ENCODE measurements around the gene IL22.

Gene IL22

DNA sequence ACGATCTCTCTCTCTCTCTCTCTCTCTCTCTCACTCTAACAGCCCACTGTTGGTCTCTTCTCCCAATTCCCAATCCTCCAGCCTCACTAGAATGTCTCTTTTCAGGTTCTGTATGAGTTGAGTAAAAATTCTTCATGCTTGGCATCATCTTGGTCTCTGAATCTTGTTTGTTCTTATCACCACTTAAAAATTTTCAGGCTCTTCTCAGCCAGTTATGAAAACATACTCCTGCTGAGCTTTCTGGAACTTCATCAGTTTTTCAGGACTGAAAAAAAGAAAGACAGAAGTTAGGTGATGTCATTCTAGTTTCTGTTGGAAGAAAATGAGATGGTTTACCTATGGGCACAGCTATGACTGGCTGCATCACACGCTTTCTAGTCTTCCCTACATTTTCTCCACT, 11.5 kb upstream of the IL22 start:
- FAIRE-seq: no peak
- no peak for TF ChIP-seq CTCF (IDR thresholded peaks at IDR 0.05; ENCODE audit: insufficient read depth, missing control alignments)
- DNase-seq (ENCODE audit: insufficient read length, low spot score): no peak

DNA sequence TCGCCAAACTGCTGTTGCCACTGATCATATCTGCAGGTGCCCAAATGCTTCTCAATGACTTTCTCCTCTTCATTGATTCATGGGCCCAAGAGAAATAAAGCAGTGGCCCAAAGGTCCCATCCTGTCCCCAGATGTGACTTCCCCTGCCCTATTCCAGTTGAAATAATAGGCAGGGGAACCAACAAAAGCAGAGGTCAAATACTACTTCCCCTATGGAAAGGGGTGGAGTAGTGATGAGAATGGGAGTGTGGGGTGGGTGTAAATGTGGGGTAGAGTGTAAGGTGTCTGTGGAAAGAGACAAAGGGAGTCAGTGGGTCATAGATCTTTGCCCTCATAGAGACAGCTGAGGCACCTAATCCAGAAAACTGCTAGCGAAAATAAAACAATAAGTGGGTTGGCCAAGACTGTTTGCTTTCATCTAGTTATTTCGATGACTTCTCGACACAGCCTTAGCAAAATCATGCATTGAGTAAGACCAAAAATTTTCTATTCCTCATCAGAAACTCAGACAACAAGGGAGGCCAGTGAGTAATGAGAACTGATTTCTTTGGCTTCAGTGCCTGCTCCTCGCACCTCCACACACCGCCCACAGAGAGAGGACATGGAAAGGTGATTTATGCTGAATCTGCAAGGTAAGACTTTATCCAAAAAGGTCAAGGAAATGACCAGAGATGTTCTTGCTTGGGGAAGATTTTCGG, 10.9 kb upstream of the IL22 start:
- TF ChIP-seq CTCF (IDR thresholded peaks at IDR 0.05; ENCODE audit: insufficient read depth, missing control alignments): no peak
- DNase-seq (ENCODE audit: insufficient read length, low spot score) (no peak), FAIRE-seq (no peak)

DNA sequence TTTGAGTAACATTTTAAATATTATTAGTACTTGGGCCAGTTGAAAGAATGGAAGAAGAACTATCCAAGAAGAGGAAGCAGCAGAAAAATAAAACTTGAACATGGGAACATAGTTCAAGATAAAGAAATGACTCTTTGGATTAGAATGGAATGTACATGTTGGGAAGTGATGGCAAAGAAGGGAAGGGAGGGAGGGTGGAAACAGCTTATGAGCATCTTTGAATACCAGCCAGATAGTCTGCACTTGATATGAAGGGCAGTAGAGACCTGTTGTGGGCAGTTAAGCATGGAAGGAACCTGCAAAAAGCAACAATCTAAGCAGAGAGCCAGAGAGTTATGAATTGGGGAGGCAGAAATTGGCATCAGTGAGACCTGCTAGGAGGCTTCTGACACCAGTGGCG, 10.0 kb upstream of the IL22 start:
- DNase-seq (ENCODE audit: insufficient read length, low spot score) (no peak), FAIRE-seq (no peak)
- TF ChIP-seq CTCF (IDR thresholded peaks at IDR 0.05; ENCODE audit: insufficient read depth, missing control alignments): no peak

DNA sequence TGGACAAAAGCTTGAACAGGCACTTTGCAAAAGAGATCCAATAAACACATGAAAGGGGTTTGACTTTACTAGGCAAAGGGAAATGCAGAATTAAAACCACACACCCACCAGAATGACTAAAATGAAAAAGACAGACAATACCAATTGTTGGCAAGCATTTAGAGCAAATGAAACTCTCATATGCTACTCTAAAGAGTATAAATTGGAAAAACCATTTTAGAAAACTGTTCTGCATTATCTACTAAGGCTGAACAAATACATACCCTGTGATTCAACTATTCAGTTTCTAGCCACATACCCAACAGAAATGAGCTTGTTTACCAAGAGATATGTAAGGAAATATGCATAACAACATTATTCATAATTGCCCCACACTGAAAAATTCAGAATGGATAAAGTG, 8.5 kb upstream of the IL22 start:
- DNase-seq (ENCODE audit: insufficient read length, low spot score): no peak
- no peak for TF ChIP-seq CTCF (IDR thresholded peaks at IDR 0.05; ENCODE audit: insufficient read depth, missing control alignments)
- no peak for FAIRE-seq

GRCh38 chr12:68260153-68260552, 6.7 kb upstream of the IL22 start:
- TF ChIP-seq CTCF (IDR thresholded peaks at IDR 0.05; ENCODE audit: insufficient read depth, missing control alignments): no peak
- no peak for DNase-seq (ENCODE audit: insufficient read length, low spot score)
- no peak for FAIRE-seq

DNA sequence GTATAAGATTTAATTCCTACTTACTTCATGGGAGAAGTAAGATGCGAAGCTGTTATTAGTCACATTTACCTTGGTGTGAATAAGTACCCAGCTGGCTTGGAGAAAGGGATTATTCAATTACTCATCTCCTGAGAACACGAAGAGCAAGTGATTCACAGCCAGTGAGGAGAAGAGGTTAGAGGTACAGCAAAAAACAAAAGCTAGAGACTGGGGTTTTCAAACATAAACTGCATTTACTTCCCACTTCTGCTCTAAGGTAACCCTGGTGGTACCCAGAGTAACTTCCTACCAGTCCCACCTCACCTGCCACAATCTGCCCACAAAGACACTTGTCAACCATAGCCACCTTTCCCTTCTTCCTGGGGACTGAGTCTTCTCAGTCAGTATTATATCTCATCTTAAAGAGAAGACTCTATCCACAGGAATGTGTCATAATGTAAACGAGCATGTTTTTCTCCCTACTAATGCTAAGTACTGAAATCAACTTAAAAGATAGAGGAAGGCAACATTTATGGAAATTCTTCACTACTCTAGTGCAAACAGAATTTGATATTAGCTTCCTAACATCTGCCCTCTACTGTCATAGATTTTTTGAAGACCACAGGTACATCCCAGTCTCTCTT, 6.0 kb upstream of the IL22 start:
- no peak for DNase-seq (ENCODE audit: insufficient read length, low spot score)
- TF ChIP-seq CTCF (IDR thresholded peaks at IDR 0.05; ENCODE audit: insufficient read depth, missing control alignments): no peak
- no peak for FAIRE-seq

GRCh38 chr12:68252077-68252476, 1.3 kb downstream of the IL22 start:
- FAIRE-seq (no peak), DNase-seq (ENCODE audit: insufficient read length, low spot score) (no peak)
- no peak for TF ChIP-seq CTCF (IDR thresholded peaks at IDR 0.05; ENCODE audit: insufficient read depth, missing control alignments)
